ENCODE measurements around the gene KIFC1. TPM values are rescaled to one million over a fixed set of nuclear protein-coding genes. Genes with fewer than 3 reads are reported as not detected.
"Not testable (repeated sequence)": the region's sequence is repeated elsewhere in the genome, so short reads cannot be mapped to it uniquely, and the experiment has no call there.

Gene KIFC1
- total and polyA plus RNA-seq, 2 experiments from 2014 or later = 4.0 to 14.4 TPM

DNA sequence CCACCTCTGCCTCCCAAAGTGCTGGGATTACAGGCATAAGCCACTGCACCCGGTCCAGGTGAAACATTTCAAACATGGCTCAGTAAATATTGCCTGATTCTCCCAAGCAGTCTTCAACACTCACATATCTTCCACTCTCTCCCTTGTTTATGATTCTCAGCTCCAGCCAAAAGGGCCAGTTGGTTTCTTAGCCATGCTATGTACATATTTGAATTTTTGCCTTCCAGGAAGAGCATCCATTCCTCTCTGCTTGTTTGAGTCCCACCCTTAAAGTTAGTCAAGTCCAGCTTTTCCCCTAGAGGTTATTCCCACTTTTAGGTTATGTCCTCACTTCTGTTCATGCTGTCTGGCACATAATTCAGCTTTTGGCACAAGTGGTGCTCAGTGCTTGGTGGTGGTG, 5.9 kb downstream of the KIFC1 start:
- Histone ChIP-seq H2AFZ (no peak overlapping the region), H3K79me2 (ENCODE audit: insufficient read depth) (peaks cover 71% of the 10 kb centered on the region), H3F3A (ENCODE audit: insufficient read depth) (0 out of 2 replicates have a peak, but pooled peaks cover 3% of the 10 kb centered on the region), H3K4me3 (no peak overlapping the region), H3K9me2 (ENCODE audit: insufficient read depth) (no peaks in the 10 kb centered on the region), H3K36me3 (ENCODE audit: low read depth) (no peaks in the 10 kb centered on the region), H3K9ac (no peak overlapping the region), H3K4me1 (ENCODE audit: insufficient read depth) (peaks cover 4% of the 10 kb centered on the region; the same call in 1 of the 2 replicates), H3K27ac (no peak overlapping the region), H3K4me2 (ENCODE audit: unreplicated experiment) (no peak overlapping the region), H4K20me1 (ENCODE audit: insufficient read depth) (no peaks in the 10 kb centered on the region), H3K27me3 (replicated peaks; ENCODE audit: insufficient read depth) (no peaks in the 10 kb centered on the region), H3K9me3 (ENCODE audit: low read depth) (no peaks in the 10 kb centered on the region)
- no peak for DNase-seq
- in situ Hi-C loops (cut with MboI) = no loop called here
- TF ChIP-seq EZH2phosphoT487 (IDR thresholded peaks at IDR 0.05; ENCODE audit: insufficient read depth, low read depth) = no peak
- WGBS, 2 experiments (ENCODE audit: low coverage in 1 of 2, low lambda C conversion rate in 2 of 2, missing lambda C conversion rate in 2 of 2) = 90 to 100% methylated on average over 1 of the region's 1 CpG

- DNase-seq; H3F3A ChIP-seq (ENCODE audit: insufficient read depth): not testable (repeated sequence)
These were observed 7.0 kb downstream of the KIFC1 start for GRCh38 chr6:33398601-33399000.

DNA sequence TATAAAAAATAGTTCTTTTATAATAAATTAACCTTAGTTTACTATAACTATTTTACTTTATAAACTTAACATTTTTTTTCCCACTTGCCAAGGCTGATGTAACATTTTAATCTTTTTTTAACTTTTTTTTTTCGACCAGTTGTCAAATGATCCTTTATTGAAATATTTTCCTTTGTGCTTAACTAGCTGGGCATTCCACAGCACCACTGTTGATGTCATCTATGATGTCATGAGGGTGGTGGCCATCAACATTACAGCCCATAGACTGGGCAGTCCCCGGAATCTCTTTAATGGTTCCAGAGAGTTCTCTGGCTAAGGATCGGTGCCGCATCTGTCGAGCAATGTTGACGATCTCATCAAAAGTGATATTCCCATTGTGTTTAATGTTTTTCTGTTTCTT, 8.3 kb downstream of the KIFC1 start:
- H3K9me3 ChIP-seq (ENCODE audit: low read depth); H3F3A ChIP-seq (ENCODE audit: insufficient read depth); H3K27me3 ChIP-seq (replicated peaks; ENCODE audit: insufficient read depth); H3K27ac ChIP-seq; H2AFZ ChIP-seq; DNase-seq; in situ Hi-C loops (cut with MboI); H3K9me2 ChIP-seq (ENCODE audit: insufficient read depth); H3K4me1 ChIP-seq (ENCODE audit: insufficient read depth); H3K4me3 ChIP-seq; H4K20me1 ChIP-seq (ENCODE audit: insufficient read depth); H3K36me3 ChIP-seq (ENCODE audit: low read depth); H3K9ac ChIP-seq; H3K4me2 ChIP-seq (ENCODE audit: unreplicated experiment): not testable (repeated sequence)
- 97 to 99% methylated on average over 6 of the region's 6 CpGs for WGBS, 2 experiments (ENCODE audit: low coverage in 1 of 2, low lambda C conversion rate in 2 of 2, missing lambda C conversion rate in 2 of 2)
- H3K79me2 ChIP-seq (ENCODE audit: insufficient read depth) = peaks cover 50% of the 10 kb centered on the region

More at GRCh38 chr6:33398601-33399000, 7.0 kb downstream of the KIFC1 start:
- H3K4me1 ChIP-seq (ENCODE audit: insufficient read depth); H4K20me1 ChIP-seq (ENCODE audit: insufficient read depth); in situ Hi-C loops (cut with MboI); H3K4me2 ChIP-seq (ENCODE audit: unreplicated experiment); H3K4me3 ChIP-seq; H3K9me2 ChIP-seq (ENCODE audit: insufficient read depth); H3K27me3 ChIP-seq (replicated peaks; ENCODE audit: insufficient read depth); H2AFZ ChIP-seq; H3K27ac ChIP-seq; H3K36me3 ChIP-seq (ENCODE audit: low read depth); H3K9me3 ChIP-seq (ENCODE audit: low read depth); H3K9ac ChIP-seq: not testable (repeated sequence)
- H3K79me2 ChIP-seq (ENCODE audit: insufficient read depth) = peaks cover 63% of the 10 kb centered on the region
- WGBS, 2 experiments (ENCODE audit: low coverage in 1 of 2, low lambda C conversion rate in 2 of 2, missing lambda C conversion rate in 2 of 2) = 97 to 98% methylated on average over 3 of the region's 3 CpGs

- H3K9me3 ChIP-seq (ENCODE audit: low read depth) = no peaks in the 10 kb centered on the region
- DNase-seq = no peak
- H3K9ac ChIP-seq = no peak overlapping the region
- in situ Hi-C loops (cut with MboI) = no loop called here
- no peak overlapping the region for H3K4me2 ChIP-seq (ENCODE audit: unreplicated experiment)
- no peaks in the 10 kb centered on the region for H3K4me1 ChIP-seq (ENCODE audit: insufficient read depth)
- WGBS, 2 experiments (ENCODE audit: low coverage in 1 of 2, low lambda C conversion rate in 2 of 2, missing lambda C conversion rate in 2 of 2) = 96 to 98% methylated on average over 17 of the region's 17 CpGs
- no peaks in the 10 kb centered on the region for H3K27me3 ChIP-seq (replicated peaks; ENCODE audit: insufficient read depth)
- H3K27ac ChIP-seq = no peak overlapping the region
- H3K79me2 ChIP-seq (ENCODE audit: insufficient read depth) = peaks cover 3% of the 10 kb centered on the region; the same call in 1 of the 2 replicates
- peaks cover 27% of the 10 kb centered on the region for H3F3A ChIP-seq (ENCODE audit: insufficient read depth)
- no peaks in the 10 kb centered on the region for H3K36me3 ChIP-seq (ENCODE audit: low read depth)
- no peak overlapping the region for H3K4me3 ChIP-seq
- no peaks in the 10 kb centered on the region for H4K20me1 ChIP-seq (ENCODE audit: insufficient read depth)
- H3K9me2 ChIP-seq (ENCODE audit: insufficient read depth) = no peaks in the 10 kb centered on the region
- no peak for TF ChIP-seq EZH2phosphoT487 (IDR thresholded peaks at IDR 0.05; ENCODE audit: insufficient read depth, low read depth)
- no peak for TF ChIP-seq EZH2 (IDR thresholded peaks at IDR 0.05; ENCODE audit: insufficient read depth, poor library complexity, severe bottlenecking)
- H2AFZ ChIP-seq = no peak overlapping the region
These were observed 13.3 kb downstream of the KIFC1 start for GRCh38 chr6:33404884-33405283.

DNA sequence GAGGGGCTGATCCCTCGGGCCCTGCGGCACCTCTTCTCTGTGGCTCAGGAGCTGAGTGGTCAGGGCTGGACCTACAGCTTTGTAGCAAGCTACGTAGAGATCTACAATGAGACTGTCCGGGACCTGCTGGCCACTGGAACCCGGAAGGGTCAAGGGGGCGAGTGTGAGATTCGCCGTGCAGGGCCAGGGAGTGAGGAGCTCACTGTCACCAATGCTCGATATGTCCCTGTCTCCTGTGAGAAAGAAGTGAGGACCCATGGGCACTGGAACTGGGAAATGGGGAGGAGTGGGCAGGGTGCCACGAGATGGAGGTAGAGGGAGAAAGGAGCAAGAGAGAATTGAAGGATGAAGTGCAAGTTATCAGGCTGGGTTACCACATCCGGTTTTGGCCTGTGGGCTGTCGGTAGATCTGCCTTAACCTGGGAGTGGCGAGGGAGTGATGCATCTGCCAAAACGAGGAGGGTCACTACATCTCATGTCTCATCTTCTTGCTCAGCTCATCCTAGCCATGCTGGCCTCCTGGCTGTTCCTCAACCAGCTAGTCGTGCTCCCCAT, 13.8 kb downstream of the KIFC1 start:
- in situ Hi-C loops (cut with MboI) = no loop called here
- no peak overlapping the region for H3K4me2 ChIP-seq (ENCODE audit: unreplicated experiment)
- WGBS, 2 experiments (ENCODE audit: low coverage in 1 of 2, low lambda C conversion rate in 2 of 2, missing lambda C conversion rate in 2 of 2) = 92 to 94% methylated on average over 15 of the region's 15 CpGs

More for the DNA sequence above, 13.8 kb downstream of the KIFC1 start:
- Histone ChIP-seq H3K27me3 (replicated peaks; ENCODE audit: insufficient read depth) (no peaks in the 10 kb centered on the region), H3K9ac (no peak overlapping the region), H3K79me2 (ENCODE audit: insufficient read depth) (peaks cover 3% of the 10 kb centered on the region; the same call in 1 of the 2 replicates), H3K9me2 (ENCODE audit: insufficient read depth) (no peaks in the 10 kb centered on the region), H3F3A (ENCODE audit: insufficient read depth) (peaks cover 27% of the 10 kb centered on the region), H3K36me3 (ENCODE audit: low read depth) (no peaks in the 10 kb centered on the region), H4K20me1 (ENCODE audit: insufficient read depth) (no peaks in the 10 kb centered on the region), H3K4me1 (ENCODE audit: insufficient read depth) (no peaks in the 10 kb centered on the region), H3K9me3 (ENCODE audit: low read depth) (no peaks in the 10 kb centered on the region), H3K4me3 (no peak overlapping the region), H2AFZ (no peak overlapping the region), H3K27ac (no peak overlapping the region)
- no peak for DNase-seq
- TF ChIP-seq EZH2 (IDR thresholded peaks at IDR 0.05; ENCODE audit: insufficient read depth, poor library complexity, severe bottlenecking) (no peak), EZH2phosphoT487 (IDR thresholded peaks at IDR 0.05; ENCODE audit: insufficient read depth, low read depth) (no peak)
